SW 1271 (cell line): ENCODE data around the gene FAM170B.
A peak's percentile ranks its signal among the peaks of the same experiment; 100 is the strongest.

Experiments used
- DNase-seq, 2 experiments: peaks; one replicate each; lab custom pipeline; 2025; lab: John Stamatoyannopoulos, UW

FAM170B gene

DNA sequence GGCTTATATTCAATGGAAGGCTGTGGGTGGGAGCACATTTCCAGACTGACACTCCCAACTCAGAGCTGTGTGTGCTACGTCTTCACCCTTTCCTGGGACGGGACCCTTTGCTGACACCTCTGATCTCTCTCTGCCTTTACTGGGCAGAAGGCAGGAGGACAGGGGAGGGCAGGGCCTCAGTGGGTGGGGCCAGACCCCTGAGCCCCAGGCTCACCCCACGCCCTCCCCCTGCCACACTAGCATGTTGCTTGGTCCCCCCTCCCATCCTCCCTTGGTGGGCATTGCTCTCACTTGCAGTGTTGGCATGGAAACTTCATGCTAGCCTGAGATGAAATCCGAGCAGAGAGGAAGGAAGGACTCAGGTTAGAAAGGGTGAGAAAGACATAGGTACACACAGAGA, 36.0 kb upstream of the FAM170B start:
- DNase-seq: no peak

DNA sequence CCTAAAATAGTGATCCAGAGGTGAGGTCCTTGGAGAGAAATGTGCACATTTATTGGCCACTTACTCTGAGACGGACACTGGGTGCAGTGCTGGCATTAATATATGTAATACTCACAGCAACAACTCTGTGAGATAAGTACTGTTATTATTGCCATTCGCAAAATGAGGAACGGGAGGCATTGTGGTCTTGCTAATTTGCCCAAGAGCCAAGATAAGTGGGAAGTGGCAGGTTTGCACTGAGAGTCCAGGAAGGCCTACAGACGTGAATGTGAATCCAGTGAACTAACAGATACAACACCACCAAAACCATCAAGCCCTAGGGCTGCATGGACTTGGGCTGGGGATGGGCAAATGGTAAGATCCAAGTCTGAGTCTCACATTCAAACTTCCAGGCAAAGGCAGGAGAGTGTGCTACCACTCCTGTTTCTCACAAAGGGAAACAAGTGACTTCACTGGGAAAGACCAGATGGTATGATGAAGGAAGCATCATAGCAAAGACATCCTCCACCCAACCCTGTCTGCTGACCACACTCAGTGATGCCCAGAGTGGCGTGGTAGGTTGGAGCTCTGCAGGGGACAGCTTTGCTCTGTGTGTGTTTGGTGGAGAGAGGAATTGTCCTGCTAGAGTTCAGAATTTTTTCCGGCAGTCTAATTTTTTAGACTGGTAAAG, 35.1 kb upstream of the FAM170B start:
- no peak for DNase-seq

GRCh38 chr10:49168171-49168540, 34.3 kb upstream of the FAM170B start:
- DNase-seq: no peak

- DNase-seq: no peak
These were observed 33.8 kb upstream of the FAM170B start for GRCh38 chr10:49167425-49168170.

GRCh38 chr10:49166484-49167400, 32.9 kb upstream of the FAM170B start:
- DNase-seq: no peak

GRCh38 chr10:49165821-49166483, 32.1 kb upstream of the FAM170B start:
- DNase-seq: no peak

DNA sequence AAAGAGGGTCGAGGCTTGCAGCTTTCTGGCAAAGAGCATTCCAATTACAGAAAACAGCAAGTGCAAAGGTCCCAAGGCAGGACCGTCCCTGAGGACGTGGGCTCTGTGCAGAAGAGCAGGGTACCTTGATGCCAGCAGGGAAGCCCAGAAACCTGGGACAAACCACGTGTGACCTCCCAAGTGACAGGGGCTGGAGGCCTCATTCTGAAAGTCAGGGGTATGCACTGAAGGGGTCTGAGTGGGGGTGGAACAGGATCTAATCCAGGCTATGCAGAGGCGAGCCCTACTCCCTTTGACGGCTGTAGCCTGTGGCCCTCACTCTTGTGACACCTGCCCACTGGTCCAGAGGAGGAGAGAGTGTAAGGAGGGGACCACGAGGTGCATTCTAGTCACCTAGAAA, 31.4 kb upstream of the FAM170B start:
- DNase-seq: no peak

GRCh38 chr10:49164559-49165188, 30.9 kb upstream of the FAM170B start:
- DNase-seq: peak in 1 of 2 experiments; percentile 17

DNA sequence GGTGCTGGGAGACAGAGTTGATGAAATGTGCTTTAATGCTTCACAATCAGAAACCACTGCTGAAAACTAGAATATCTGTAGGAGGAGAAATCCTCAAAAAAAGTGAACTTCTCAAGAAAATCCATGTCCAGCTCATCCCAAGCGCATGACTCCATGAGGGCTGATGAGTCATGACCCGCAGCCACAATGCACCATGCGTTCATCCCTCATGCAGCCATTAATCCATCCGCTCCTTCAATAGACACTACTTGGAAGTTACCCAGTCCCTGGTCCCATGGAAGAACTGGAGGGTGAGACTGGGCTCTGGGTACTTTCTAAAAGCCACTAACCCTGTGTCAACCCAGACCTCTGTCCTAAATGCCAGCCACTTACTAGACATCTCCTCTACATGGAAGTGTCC, 29.9 kb upstream of the FAM170B start:
- no peak for DNase-seq

DNA sequence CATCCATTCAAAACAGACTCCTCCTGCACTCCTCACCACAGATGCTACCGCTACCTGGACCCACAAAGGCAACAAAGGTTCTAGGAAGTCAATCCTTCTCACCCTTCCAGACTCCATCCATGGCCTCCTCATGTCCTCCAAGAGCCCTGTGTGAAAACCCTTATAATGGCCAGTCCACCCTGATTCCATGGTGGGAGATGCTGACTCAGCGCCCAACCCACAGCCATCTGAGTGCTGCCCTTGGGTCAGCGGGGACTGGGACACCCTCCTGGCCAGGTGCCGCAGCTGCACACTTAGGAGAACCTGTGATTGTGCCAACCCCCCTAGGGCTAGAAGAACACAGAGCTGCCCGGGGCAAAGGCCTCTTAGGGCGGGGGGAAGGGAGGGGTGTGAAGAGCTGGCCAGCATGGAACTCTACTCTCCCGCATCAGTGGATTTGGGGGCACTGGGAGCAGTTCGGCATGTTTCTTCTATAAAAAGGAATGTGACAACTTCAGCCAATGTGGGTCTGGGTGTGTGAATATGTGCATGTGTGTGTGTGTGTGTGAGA, 29.0 kb upstream of the FAM170B start:
- DNase-seq: no peak

- DNase-seq: no peak
These were observed 28.2 kb upstream of the FAM170B start for GRCh38 chr10:49162063-49162462.

DNA sequence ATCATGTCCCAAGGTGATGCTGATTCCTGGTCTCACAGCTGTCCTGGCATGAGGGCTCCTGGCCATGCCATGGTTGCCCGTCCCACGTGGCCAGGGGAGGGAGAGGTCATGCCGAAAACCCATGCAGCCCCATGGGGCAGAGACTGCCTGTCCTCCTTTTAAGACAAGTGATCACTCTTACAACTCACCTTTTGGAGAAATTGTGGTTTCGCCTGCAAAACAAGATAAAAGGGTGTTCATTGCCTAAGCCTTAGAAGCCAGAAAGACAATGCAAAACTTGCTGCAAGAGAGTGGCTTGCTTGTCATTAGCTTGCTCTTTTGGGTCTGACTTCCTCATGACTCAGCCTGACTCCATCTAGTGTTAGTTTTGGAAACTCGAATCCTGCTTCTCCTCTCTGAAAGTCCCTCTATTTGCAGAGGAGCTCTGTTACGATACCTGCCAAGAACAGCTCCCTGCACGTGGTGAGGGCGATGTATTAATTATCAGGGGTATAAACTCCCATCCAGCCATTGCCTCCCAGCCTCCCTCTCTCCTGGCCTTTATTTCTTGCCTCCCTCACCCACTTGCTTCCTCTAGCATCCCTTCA, 27.7 kb upstream of the FAM170B start:
- DNase-seq: peak in 1 of 2 experiments; percentile 6

DNA sequence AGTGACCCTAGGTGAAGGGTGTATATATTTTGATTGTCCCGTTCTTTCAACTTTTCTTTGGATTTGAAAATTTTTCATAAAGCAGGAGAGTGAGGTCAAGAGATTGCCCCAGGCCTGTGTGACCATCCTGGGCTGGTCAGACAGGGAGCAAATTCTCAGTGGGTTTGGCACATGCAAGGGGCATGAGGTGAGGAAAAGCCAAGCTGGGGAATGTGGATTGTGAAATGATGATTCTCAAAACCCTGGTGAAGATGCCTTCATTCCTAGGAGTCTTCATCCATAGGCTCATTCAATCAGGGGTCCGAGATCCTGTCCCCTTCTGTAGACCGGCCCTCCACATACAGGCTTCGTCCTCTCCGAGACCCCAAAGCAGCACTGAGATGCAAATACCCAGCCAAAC, 27.0 kb upstream of the FAM170B start:
- DNase-seq: no peak

GRCh38 chr10:49160110-49160509, 26.3 kb upstream of the FAM170B start:
- no peak for DNase-seq

GRCh38 chr10:49158915-49159314, 25.1 kb upstream of the FAM170B start:
- DNase-seq: no peak

DNA sequence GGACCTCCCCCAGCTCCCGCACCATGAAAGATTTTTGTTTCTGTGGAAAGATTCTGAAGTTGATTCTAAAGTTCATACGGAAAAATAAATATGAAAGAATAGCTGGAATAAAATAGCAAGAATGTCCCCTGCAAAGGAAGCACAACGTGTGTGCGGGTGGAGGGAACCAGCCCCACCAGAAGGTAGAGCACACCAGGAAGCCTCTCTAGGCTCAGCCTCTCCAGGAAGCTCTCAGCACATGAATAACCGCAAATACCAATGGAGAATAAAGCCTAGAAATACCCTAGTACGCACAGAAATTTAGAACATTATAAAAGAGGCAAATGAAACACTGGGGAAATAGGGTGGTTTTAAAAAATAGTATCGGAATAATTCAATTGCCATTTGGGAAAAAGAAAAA, 24.6 kb upstream of the FAM170B start:
- DNase-seq: no peak

DNA sequence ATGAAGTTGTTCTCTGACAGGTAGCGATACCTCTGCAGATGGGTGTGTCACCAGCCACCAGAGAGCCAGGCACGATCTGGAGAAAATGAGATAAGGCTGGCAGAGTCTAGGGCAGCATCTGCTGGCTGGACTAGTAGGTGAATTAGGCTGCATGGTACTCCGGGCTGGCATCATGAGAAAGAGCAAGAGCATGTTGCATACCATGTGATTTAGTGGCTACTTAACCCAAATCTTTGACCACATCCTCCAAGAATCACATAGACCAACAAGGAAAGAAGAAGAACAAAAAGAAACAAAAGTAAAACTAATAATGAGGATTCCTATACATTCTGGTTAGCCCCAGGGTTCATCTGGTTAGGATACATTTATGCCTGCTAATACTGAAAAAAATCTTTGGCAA, 23.4 kb upstream of the FAM170B start:
- DNase-seq: no peak

GRCh38 chr10:49154641-49155040, 20.8 kb upstream of the FAM170B start:
- DNase-seq: no peak

- DNase-seq: no peak
These were observed 20.1 kb upstream of the FAM170B start for GRCh38 chr10:49153971-49154370.

DNA sequence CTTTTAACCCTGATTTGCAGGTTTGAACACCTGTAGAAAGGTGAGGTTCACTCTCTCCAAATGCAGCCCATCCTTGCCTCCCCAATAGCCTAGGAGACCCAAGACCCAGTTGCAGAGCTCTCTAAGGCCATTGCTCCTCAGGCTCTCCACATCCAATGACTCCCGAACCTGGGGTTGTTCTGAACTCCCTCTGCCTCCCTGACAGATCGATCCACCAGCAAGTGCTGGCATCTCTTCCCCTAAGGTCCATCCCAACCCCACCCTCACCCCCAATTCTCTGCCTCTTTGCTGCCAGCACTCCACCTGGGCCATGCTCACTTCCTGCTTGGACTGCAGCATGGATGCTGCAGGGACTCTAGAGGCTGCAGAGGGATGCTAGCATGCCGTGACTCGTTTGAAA, 19.3 kb upstream of the FAM170B start:
- no peak for DNase-seq

GRCh38 chr10:49152663-49153062, 18.8 kb upstream of the FAM170B start:
- no peak for DNase-seq
